Fibroblast of peridontal ligament (primary cell): ENCODE results near the gene CXCL11.
"Not testable (repeated sequence)": the region's sequence is repeated elsewhere in the genome, so short reads cannot be mapped to it uniquely, and the experiment has no call there.

Source experiments
- DNase-seq: peaks from one replicate; pipeline ENCODE4 v3.0.0-alpha.2; 2010; ENCODE audit errors: extremely low read depth

CXCL11 gene

DNA sequence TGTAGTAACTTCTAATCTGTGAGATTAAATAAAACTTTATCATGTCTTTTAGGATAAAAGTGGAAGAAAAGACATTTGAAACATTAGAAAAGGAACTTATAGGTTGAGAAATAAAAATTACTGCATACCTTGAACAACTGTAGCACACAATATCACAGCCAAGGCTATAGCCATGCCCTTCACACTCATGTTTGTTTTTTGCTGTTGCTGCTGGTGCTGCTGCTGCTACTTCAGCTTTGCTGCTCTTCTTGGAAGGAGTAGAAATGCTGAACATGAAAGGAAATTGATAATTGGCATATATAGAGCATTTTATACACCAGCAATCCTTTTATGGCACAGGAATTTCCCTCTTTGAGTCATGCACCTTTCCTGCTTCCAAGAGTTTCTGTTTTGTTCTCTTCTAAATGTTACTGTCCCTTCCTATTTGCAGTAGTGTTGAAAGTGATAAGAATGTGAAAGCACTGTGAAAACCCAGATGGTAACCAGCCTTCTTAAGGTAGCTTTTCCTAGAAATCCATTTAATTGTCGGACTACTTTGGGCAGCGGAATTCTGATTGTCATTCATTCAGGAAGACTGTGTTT lies at the start of gene CXCL11:
Gene CXCL11 (minus strand): TSS at position 272 of the 582 bp plus-strand sequence. CDS start 83 bp downstream, at position 189.
- DNase-seq, result no peak

- DNase-seq, result no peak
Observed at GRCh38 chr4:76084542-76084941, 48.7 kb upstream of the CXCL11 start.

- DNase-seq, result no peak
Observed at GRCh38 chr4:76083386-76083988, 47.6 kb upstream of the CXCL11 start.

- no peak for DNase-seq
Observed at GRCh38 chr4:76078033-76078613, 42.3 kb upstream of the CXCL11 start.

- no peak for DNase-seq
Observed at GRCh38 chr4:76074993-76075600, 39.2 kb upstream of the CXCL11 start.

DNA sequence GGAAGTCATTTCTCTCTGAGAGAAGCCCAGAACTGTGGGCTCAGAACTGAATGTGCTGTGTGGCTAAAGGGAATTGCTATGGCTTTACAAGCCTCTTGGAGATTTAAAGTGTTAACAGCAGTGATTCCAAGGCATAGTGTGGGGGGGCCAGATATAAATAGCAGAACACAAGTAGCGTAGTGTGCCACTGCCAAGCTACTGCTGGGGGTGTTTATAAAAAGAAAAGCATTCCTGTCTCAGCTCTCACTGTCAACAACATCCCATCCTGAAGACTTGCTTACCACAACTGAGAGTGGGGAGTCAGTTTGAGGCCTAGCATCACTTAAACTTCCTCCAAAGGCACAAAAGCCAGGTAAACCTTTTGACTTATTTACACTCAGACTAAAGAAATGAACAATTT lies 38.6 kb upstream of the CXCL11 start, which contains the start of gene ART3:
Gene ART3 (plus strand): TSS at position 242 of the 400 bp plus-strand sequence. CDS start 1,181 bp downstream, outside the sequence.
- no peak for DNase-seq

- no peak for DNase-seq
Observed at GRCh38 chr4:76072760-76073159, 36.9 kb upstream of the CXCL11 start.

- DNase-seq, result peak; percentile 87
Observed at GRCh38 chr4:76067652-76068286, 31.9 kb upstream of the CXCL11 start.

GRCh38 chr4:76066546-76066945 lies 30.7 kb upstream of the CXCL11 start:
- DNase-seq, result no peak

GRCh38 chr4:76061982-76062381 lies 26.1 kb upstream of the CXCL11 start:
- no peak for DNase-seq

GRCh38 chr4:76061421-76061820 lies 25.6 kb upstream of the CXCL11 start:
- no peak for DNase-seq

- no peak for DNase-seq
Observed at GRCh38 chr4:76060506-76060905, 24.6 kb upstream of the CXCL11 start.

- no peak for DNase-seq
Observed at GRCh38 chr4:76059750-76060149, 23.9 kb upstream of the CXCL11 start.

- DNase-seq, result no peak
Observed at GRCh38 chr4:76058888-76059426, 23.1 kb upstream of the CXCL11 start.

DNA sequence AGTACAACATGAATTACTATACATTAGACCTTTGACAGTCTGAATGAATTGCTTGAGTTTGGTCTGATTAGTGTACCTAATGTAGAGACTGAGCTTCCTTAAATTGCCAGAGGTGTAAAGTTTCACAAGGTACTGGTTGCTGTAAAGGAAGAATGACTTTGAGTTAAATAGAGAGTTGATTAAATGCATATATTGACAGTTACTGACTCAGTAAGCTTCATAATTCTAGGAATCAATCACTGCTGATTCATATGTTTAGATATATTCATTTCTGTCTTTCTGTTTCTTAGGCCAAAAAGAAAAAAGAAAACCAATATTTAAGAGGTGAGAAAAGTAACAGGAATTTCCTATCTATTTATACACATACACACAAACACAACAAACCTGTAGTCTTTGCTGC lies 22.4 kb upstream of the CXCL11 start:
- DNase-seq, result no peak

GRCh38 chr4:76055421-76055820 lies 19.6 kb upstream of the CXCL11 start:
- DNase-seq, result no peak

DNA sequence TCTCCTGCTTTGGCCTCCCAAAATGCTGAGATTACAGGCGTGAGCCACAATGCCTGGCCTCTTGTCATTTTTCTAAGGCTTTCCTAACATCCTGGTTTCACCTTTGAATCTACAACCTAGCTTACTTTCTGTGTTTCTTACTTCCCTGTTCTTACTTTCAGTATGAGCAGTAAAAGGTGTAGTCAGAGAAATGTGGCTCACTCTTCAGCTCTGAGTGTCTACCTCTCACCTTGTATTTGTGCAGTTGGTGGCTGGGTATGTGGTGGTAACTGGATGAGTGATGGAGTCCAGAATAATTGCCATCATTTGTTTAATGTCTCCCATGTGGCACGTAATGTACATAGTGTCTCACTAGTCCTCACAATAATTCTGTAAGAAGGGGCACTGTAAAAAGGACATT lies 19.1 kb upstream of the CXCL11 start:
- no peak for DNase-seq

DNA sequence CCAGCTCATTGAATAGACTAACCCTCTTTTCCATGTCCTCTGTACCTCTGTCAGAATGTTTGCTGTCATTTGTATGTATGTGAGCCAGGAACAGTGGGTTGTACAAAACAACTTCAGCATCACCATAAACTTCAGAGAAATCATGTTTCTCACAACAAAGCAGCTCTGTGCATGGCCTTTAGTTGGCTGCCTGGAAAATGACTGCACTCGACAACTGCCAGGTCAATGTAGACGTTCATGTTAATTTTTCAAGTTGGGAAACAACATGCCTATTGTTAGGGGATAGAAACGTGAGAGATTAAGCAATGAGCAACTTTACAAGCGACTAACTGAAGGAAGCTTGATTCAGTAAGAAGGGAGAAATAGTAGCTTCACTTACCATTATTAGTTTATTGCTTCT lies 17.9 kb upstream of the CXCL11 start:
- DNase-seq, result no peak

GRCh38 chr4:76050560-76051050 lies 14.7 kb upstream of the CXCL11 start:
- not testable (repeated sequence) for DNase-seq

GRCh38 chr4:76049860-76050416 lies 14.1 kb upstream of the CXCL11 start:
- not testable (repeated sequence) for DNase-seq

GRCh38 chr4:76044686-76045085 lies 8.8 kb upstream of the CXCL11 start:
- DNase-seq, result not testable (repeated sequence)

- DNase-seq, result not testable (repeated sequence)
Observed at GRCh38 chr4:76043306-76043705, 7.4 kb upstream of the CXCL11 start.
